Keratinocyte (primary cell): ENCODE measurements around the gene SEMA4D. TPM values are rescaled to one million over a fixed set of nuclear protein-coding genes. Genes with fewer than 3 reads are reported as not detected.

Experiments
- DNase-seq: peaks from one replicate; pipeline ENCODE4 v3.0.0-alpha.2; 2011; ENCODE audit warnings: low read depth, missing footprints, low spot score
- FAIRE-seq: peaks from 2 replicates; lab custom pipeline; 2011; peaks lifted over from hg19 to GRCh38; lab: Jason Lieb, UNC
- H2AFZ ChIP-seq: 2 replicates; pipeline ENCODE4 v1.6.0; 2012; ENCODE audit warnings: low read length, control low read depth, inconsistent platforms; ENCODE audit not compliant: control insufficient read depth
- H3K27ac ChIP-seq: 2 replicates; pipeline ENCODE4 v1.5.1; 2011; ENCODE audit warnings: low read length; ENCODE audit not compliant: control insufficient read depth, insufficient read depth
- H3K27me3 ChIP-seq: 3 replicates; pipeline ENCODE4 v1.6.0; 2011; ENCODE audit warnings: low read length; ENCODE audit not compliant: control insufficient read depth, insufficient read depth; ENCODE audit errors: extremely low read depth
- H3K36me3 ChIP-seq, 2 experiments: 2 replicates in 1 of 2; 3 replicates in 1 of 2; pipeline ENCODE4 v1.5.1; 2011; ENCODE audit warnings: low read length in 2 of 2, mild to moderate bottlenecking in 1 of 2; ENCODE audit not compliant: control insufficient read depth in 2 of 2, insufficient read depth in 2 of 2; ENCODE audit errors: extremely low read depth in 1 of 2
- H3K4me1 ChIP-seq: 3 replicates; pipeline ENCODE4 v1.5.1; 2011; ENCODE audit warnings: low read length; ENCODE audit not compliant: control insufficient read depth, insufficient read depth; ENCODE audit errors: extremely low read depth
- H3K4me2 ChIP-seq: 3 replicates; pipeline ENCODE4 v1.6.0; 2011; ENCODE audit warnings: low read depth, low read length; ENCODE audit not compliant: control insufficient read depth, insufficient read depth; ENCODE audit errors: extremely low read depth
- H3K4me3 ChIP-seq, 3 experiments: fragments of 200-600 bp in 1 of 3; sonication (generic) in 1 of 3; 2 replicates in 2 of 3; 3 replicates in 1 of 3; pipeline ENCODE4 v1.5.1; 2011 to 2016; ENCODE audit warnings: low read length in 3 of 3, mild to moderate bottlenecking in 3 of 3, control low read depth in 2 of 3, inconsistent platforms in 1 of 3, low read depth in 1 of 3, mixed read lengths in 1 of 3, mixed run types in 1 of 3, moderate library complexity in 1 of 3; ENCODE audit not compliant: control insufficient read depth in 2 of 3, insufficient read depth in 2 of 3; ENCODE audit errors: extremely low read depth in 1 of 3
- H3K79me2 ChIP-seq: 2 replicates; pipeline ENCODE4 v1.6.0; 2012; ENCODE audit warnings: low read length; ENCODE audit not compliant: control insufficient read depth, insufficient read depth
- H3K9ac ChIP-seq: 3 replicates; pipeline ENCODE4 v1.6.0; 2011; ENCODE audit warnings: low read length; ENCODE audit not compliant: control insufficient read depth, insufficient read depth; ENCODE audit errors: extremely low read depth
- H3K9me1 ChIP-seq: 3 replicates; pipeline ENCODE4 v1.6.0; 2011; ENCODE audit warnings: low read length; ENCODE audit not compliant: control insufficient read depth, insufficient read depth; ENCODE audit errors: extremely low read depth
- H3K9me3 ChIP-seq: 2 replicates; pipeline ENCODE4 v1.5.1; 2012; ENCODE audit warnings: low read depth, low read length; ENCODE audit not compliant: control insufficient read depth
- H4K20me1 ChIP-seq: 3 replicates; pipeline ENCODE4 v1.6.0; 2011; ENCODE audit warnings: low read length; ENCODE audit not compliant: control insufficient read depth, insufficient read depth; ENCODE audit errors: extremely low read depth
- CTCF ChIP-seq, 3 experiments: IDR thresholded peaks in 1 of 3; conservative IDR thresholded peaks in 1 of 3; optimal IDR thresholded peaks in 1 of 3; 2 replicates in 2 of 3; 3 replicates in 1 of 3; pipeline versions ENCODE3 to v1.5.1; 2011; ENCODE audit warnings: low read length in 3 of 3, mild to moderate bottlenecking in 3 of 3, moderate library complexity in 2 of 3, control low read depth in 1 of 3, inconsistent platforms in 1 of 3; ENCODE audit not compliant: insufficient read depth in 2 of 3; ENCODE audit errors: extremely low read depth in 1 of 3
- EZH2 ChIP-seq: IDR thresholded peaks from one replicate; pipeline ENCODE4 v1.6.1; 2012; ENCODE audit warnings: inconsistent platforms, mild to moderate bottlenecking, low read length, moderate library complexity
- dilution Hi-C: fragments of 300-500 bp; cut with MboI; formaldehyde crosslinking; loops from one replicate; pipeline ENCODE4 v1.7.0; 2020; ENCODE audit warnings: low sequenced_read_pairs; ENCODE audit not compliant: extremely low pct_ligation_motif_present
- polyA plus RNA-seq, 5 experiments: library from polyadenylated mRNA; depleted of rRNA in 3 of 5; stranded (reverse) in 3 of 5; stranded (forward) in 1 of 5; unstranded in 1 of 5; fragments of >200 nt; gene quantifications; 1 replicate in 1 of 5; 2 replicates in 3 of 5; 3 replicates in 1 of 5; pipeline versions ENCODE4 v1.2.1 to v1.2.3, GENCODE V29; 2011 to 2012; ENCODE audit warnings: missing spikeins in 2 of 5, low read depth in 1 of 5, low replicate concordance in 1 of 5

Gene SEMA4D
- polyA plus RNA-seq, 1 donor (not counting 4 experiments of a cell fraction or from before 2014, with no cell fraction given): 0.43 TPM

GRCh38 chr9:89493181-89493580 lies 4.7 kb downstream of the SEMA4D start:
- dilution Hi-C loops: no loop called here
- TF ChIP-seq EZH2: no peak
- TF ChIP-seq CTCF (optimal IDR thresholded peaks at IDR 0.05 in 1 of 3, IDR thresholded peaks at IDR 0.05 in 1 of 3, conservative IDR thresholded peaks at IDR 0.05 in 1 of 3; ENCODE audit: extremely low read depth in 1 of 3, insufficient read depth in 2 of 3, low read length in 3 of 3): no peak
- no peak for FAIRE-seq

GRCh38 chr9:89492586-89492985 lies 5.3 kb downstream of the SEMA4D start:
- dilution Hi-C loops: no loop called here
- DNase-seq: no peak
- no peaks in the 10 kb centered on the region for H3K79me2 ChIP-seq
- H3K4me1 ChIP-seq: no peaks in the 10 kb centered on the region
- H3K9me3 ChIP-seq: no peaks in the 10 kb centered on the region
- no peaks in the 10 kb centered on the region for H3K36me3 ChIP-seq
- no peaks in the 10 kb centered on the region for H4K20me1 ChIP-seq
- no peak for FAIRE-seq
- H3K27ac ChIP-seq: no peak overlapping the region
- H3K4me2 ChIP-seq: no peak overlapping the region
- H2AFZ ChIP-seq: no peak overlapping the region
- TF ChIP-seq EZH2 (no peak), CTCF (optimal IDR thresholded peaks at IDR 0.05 in 1 of 3, IDR thresholded peaks at IDR 0.05 in 1 of 3, conservative IDR thresholded peaks at IDR 0.05 in 1 of 3; ENCODE audit: extremely low read depth in 1 of 3, insufficient read depth in 2 of 3, low read length in 3 of 3) (no peak)
- H3K4me3 ChIP-seq: no peak overlapping the region
- H3K27me3 ChIP-seq: peaks cover 7% of the 10 kb centered on the region
- H3K9ac ChIP-seq: no peak overlapping the region
- H3K9me1 ChIP-seq: no peaks in the 10 kb centered on the region

More at GRCh38 chr9:89493181-89493580, 4.7 kb downstream of the SEMA4D start:
- H3K9me1 ChIP-seq: no peaks in the 10 kb centered on the region
- H3K27ac ChIP-seq: no peak overlapping the region
- no peak overlapping the region for H3K4me2 ChIP-seq
- H3K36me3 ChIP-seq: no peaks in the 10 kb centered on the region
- H4K20me1 ChIP-seq: no peaks in the 10 kb centered on the region
- DNase-seq: no peak
- H3K9me3 ChIP-seq: no peaks in the 10 kb centered on the region
- H3K27me3 ChIP-seq: peaks cover 7% of the 10 kb centered on the region
- no peak overlapping the region for H2AFZ ChIP-seq
- no peak overlapping the region for H3K9ac ChIP-seq
- no peak overlapping the region for H3K4me3 ChIP-seq
- no peaks in the 10 kb centered on the region for H3K4me1 ChIP-seq
- no peaks in the 10 kb centered on the region for H3K79me2 ChIP-seq
